NT2/D1 (cell line): ENCODE measurements around the gene MYO3B.

Source experiments
- SUZ12 ChIP-seq: IDR thresholded peaks from 2 replicates; pipeline ENCODE4 v1.6.1; 2011; ENCODE audit not compliant: insufficient read length, insufficient read depth; ENCODE audit errors: extremely low read depth
- YY1 ChIP-seq: IDR thresholded peaks from 2 replicates; pipeline ENCODE4 v1.6.1; 2011; ENCODE audit not compliant: insufficient read length, insufficient read depth

GRCh38 chr2:170196963-170197362, 19.0 kb downstream of the MYO3B start:
- TF ChIP-seq YY1 (no peak), SUZ12 (no peak)
